Activated T-helper 2 cell treated with anti-CD3 and anti-CD28 coated beads, Interferon-gamma antibody, Interleukin-2, Interleukin-4, amounts not matched to agents 10 μg/mL and 5 μg/mL and 100 μg/mL, durations not matched to agents 14 hours and 24 hours and 36 hours (primary cell): ENCODE data around the gene TCEA3. TPM values are rescaled to one million over a fixed set of nuclear protein-coding genes. Genes with fewer than 3 reads are reported as not detected.

Source experiments
- DNase-seq: peaks from one replicate; pipeline ENCODE4 v3.0.0; 2021; ENCODE audit warnings: low spot score
- H3K27ac Mint-ChIP-seq: one replicate; pipeline ENCODE4 v1.8.0; 2021; ENCODE audit warnings: mixed read lengths
- H3K27me3 Mint-ChIP-seq: one replicate; pipeline ENCODE4 v1.8.0; 2021; ENCODE audit warnings: low read depth, mixed read lengths
- H3K36me3 Mint-ChIP-seq: one replicate; pipeline ENCODE4 v1.8.0; 2021; ENCODE audit warnings: low read depth, mixed read lengths
- H3K4me1 Mint-ChIP-seq: one replicate; pipeline ENCODE4 v1.8.0; 2021; ENCODE audit warnings: low read depth, mixed read lengths
- H3K4me3 Mint-ChIP-seq: one replicate; pipeline ENCODE4 v1.8.0; 2021; ENCODE audit warnings: low read depth, mild to moderate bottlenecking, moderate library complexity, mixed read lengths
- H3K9me3 Mint-ChIP-seq: one replicate; pipeline ENCODE4 v1.8.0; 2021; ENCODE audit warnings: mixed read lengths
- intact Hi-C: fragments of 100-400 bp; cut with micrococcal nuclease; formaldehyde crosslinking; loops from one replicate; pipeline ENCODE4 v1.15.1; 2023
- total RNA-seq: library from RNA; stranded (reverse); gene quantifications from 2 replicates; pipeline ENCODE4 v1.2.3, GENCODE V29; 2022

Gene TCEA3
- 3.3 and 5.6 TPM in 2 replicates for total RNA-seq

- Mint-ChIP-seq H3K4me3 (peak within 1 kb of the TSS; percentile 81), H3K4me1 (peaks cover 21% of the 10 kb centered on the region), H3K27ac (no peak within 1 kb of the TSS), H3K9me3 (no peaks in the 10 kb centered on the region), H3K27me3 (peaks cover 49% of the 10 kb centered on the region), H3K36me3 (no peaks in the 10 kb centered on the region)
- intact Hi-C loops = loop anchor here (5.0 kb wide), 1 partner anchor 103 kb away; no protein-coding TSS in a partner anchor
- no peak for DNase-seq
Measured at GRCh38 chr1:23424293-23425192, at the start of gene TCEA3. Gene TCEA3, minus strand, starts transcription at chr1:23424748. Its CDS starts 115 bp downstream, at chr1:23424633.

GRCh38 chr1:23473037-23473800 is 48.7 kb upstream of the TCEA3 start:
- Mint-ChIP-seq H3K27me3 (peaks cover 8% of the 10 kb centered on the region), H3K36me3 (no peaks in the 10 kb centered on the region), H3K27ac (no peak overlapping the region), H3K9me3 (no peaks in the 10 kb centered on the region), H3K4me1 (no peaks in the 10 kb centered on the region), H3K4me3 (no peak overlapping the region)
- intact Hi-C loops = no loop called here
- no peak for DNase-seq

GRCh38 chr1:23472351-23473036 is 47.9 kb upstream of the TCEA3 start:
- Mint-ChIP-seq H3K36me3 (no peaks in the 10 kb centered on the region), H3K4me1 (no peaks in the 10 kb centered on the region), H3K27ac (no peak overlapping the region), H3K27me3 (peaks cover 7% of the 10 kb centered on the region), H3K9me3 (no peaks in the 10 kb centered on the region), H3K4me3 (no peak overlapping the region)
- intact Hi-C loops = no loop called here
- DNase-seq = no peak

- H3K4me3 Mint-ChIP-seq = no peak overlapping the region
- H3K27me3 Mint-ChIP-seq = peaks cover 3% of the 10 kb centered on the region
- DNase-seq = no peak
- no peak overlapping the region for H3K27ac Mint-ChIP-seq
- H3K9me3 Mint-ChIP-seq = no peaks in the 10 kb centered on the region
- no peaks in the 10 kb centered on the region for H3K36me3 Mint-ChIP-seq
- intact Hi-C loops = no loop called here
- H3K4me1 Mint-ChIP-seq = no peaks in the 10 kb centered on the region
Measured at GRCh38 chr1:23471473-23472075, 47.0 kb upstream of the TCEA3 start.

GRCh38 chr1:23470282-23471070 is 45.9 kb upstream of the TCEA3 start:
- no peak overlapping the region for H3K27ac Mint-ChIP-seq
- H3K4me3 Mint-ChIP-seq = no peak overlapping the region

GRCh38 chr1:23469372-23469982 is 44.9 kb upstream of the TCEA3 start:
- no peaks in the 10 kb centered on the region for H3K9me3 Mint-ChIP-seq
- intact Hi-C loops = no loop called here
- H3K4me3 Mint-ChIP-seq = no peak overlapping the region
- H3K36me3 Mint-ChIP-seq = no peaks in the 10 kb centered on the region
- H3K4me1 Mint-ChIP-seq = no peaks in the 10 kb centered on the region
- peaks cover 5% of the 10 kb centered on the region for H3K27me3 Mint-ChIP-seq
- no peak overlapping the region for H3K27ac Mint-ChIP-seq
- no peak for DNase-seq

More at GRCh38 chr1:23470282-23471070, 45.9 kb upstream of the TCEA3 start:
- DNase-seq = no peak
- intact Hi-C loops = no loop called here
- Mint-ChIP-seq H3K4me1 (no peaks in the 10 kb centered on the region), H3K27me3 (peaks cover 5% of the 10 kb centered on the region), H3K9me3 (no peaks in the 10 kb centered on the region), H3K36me3 (no peaks in the 10 kb centered on the region)

- Mint-ChIP-seq H3K27me3 (peaks cover 7% of the 10 kb centered on the region), H3K9me3 (no peaks in the 10 kb centered on the region), H3K36me3 (no peaks in the 10 kb centered on the region), H3K4me1 (no peaks in the 10 kb centered on the region), H3K4me3 (no peak overlapping the region), H3K27ac (no peak overlapping the region)
- DNase-seq = no peak
- intact Hi-C loops = no loop called here
Measured at GRCh38 chr1:23466423-23466989, 42.0 kb upstream of the TCEA3 start.

GRCh38 chr1:23463286-23463685 is 38.7 kb upstream of the TCEA3 start:
- intact Hi-C loops = no loop called here
- H3K9me3 Mint-ChIP-seq = no peaks in the 10 kb centered on the region
- H3K27ac Mint-ChIP-seq = no peak overlapping the region
- no peaks in the 10 kb centered on the region for H3K36me3 Mint-ChIP-seq
- H3K27me3 Mint-ChIP-seq = peaks cover 12% of the 10 kb centered on the region
- H3K4me1 Mint-ChIP-seq = no peaks in the 10 kb centered on the region
- DNase-seq = no peak
- no peak overlapping the region for H3K4me3 Mint-ChIP-seq

- intact Hi-C loops = no loop called here
- no peaks in the 10 kb centered on the region for H3K4me1 Mint-ChIP-seq
- no peaks in the 10 kb centered on the region for H3K9me3 Mint-ChIP-seq
- no peak overlapping the region for H3K4me3 Mint-ChIP-seq
- DNase-seq = no peak
- no peaks in the 10 kb centered on the region for H3K36me3 Mint-ChIP-seq
- H3K27me3 Mint-ChIP-seq = peaks cover 15% of the 10 kb centered on the region
- no peak overlapping the region for H3K27ac Mint-ChIP-seq
Measured at GRCh38 chr1:23462766-23463165, 38.2 kb upstream of the TCEA3 start.

GRCh38 chr1:23461050-23461449 is 36.5 kb upstream of the TCEA3 start:
- H3K27me3 Mint-ChIP-seq = peaks cover 21% of the 10 kb centered on the region
- DNase-seq = no peak
- no peak overlapping the region for H3K4me3 Mint-ChIP-seq
- H3K27ac Mint-ChIP-seq = no peak overlapping the region
- intact Hi-C loops = no loop called here
- peaks cover 4% of the 10 kb centered on the region for H3K4me1 Mint-ChIP-seq
- no peaks in the 10 kb centered on the region for H3K9me3 Mint-ChIP-seq
- H3K36me3 Mint-ChIP-seq = no peaks in the 10 kb centered on the region

GRCh38 chr1:23460519-23460918 is 36.0 kb upstream of the TCEA3 start:
- Mint-ChIP-seq H3K4me1 (peaks cover 4% of the 10 kb centered on the region), H3K4me3 (no peak overlapping the region), H3K27me3 (peaks cover 18% of the 10 kb centered on the region), H3K9me3 (no peaks in the 10 kb centered on the region), H3K36me3 (no peaks in the 10 kb centered on the region), H3K27ac (no peak overlapping the region)
- intact Hi-C loops = no loop called here
- no peak for DNase-seq
